Glomerular endothelial cell (primary cell): ENCODE measurements around the gene KCNJ18. TPM values are rescaled to one million over a fixed set of nuclear protein-coding genes. Genes with fewer than 3 reads are reported as not detected.
"Not testable (repeated sequence)": the region's sequence is repeated elsewhere in the genome, so short reads cannot be mapped to it uniquely, and the experiment has no call there.

ENCODE experiments used
- DNase-seq: peaks from one replicate; pipeline ENCODE4 v3.0.0-alpha.2; 2011; ENCODE audit warnings: low read depth, low spot score; ENCODE audit errors: extremely low read depth
- total RNA-seq: library from RNA; depleted of rRNA; stranded (reverse); fragments of >200 nt; gene quantifications from 2 replicates; pipeline ENCODE4 v1.2.3, GENCODE V29; 2015

Gene KCNJ18
- total RNA-seq, 1 donor from 2014 or later: not detected

DNA sequence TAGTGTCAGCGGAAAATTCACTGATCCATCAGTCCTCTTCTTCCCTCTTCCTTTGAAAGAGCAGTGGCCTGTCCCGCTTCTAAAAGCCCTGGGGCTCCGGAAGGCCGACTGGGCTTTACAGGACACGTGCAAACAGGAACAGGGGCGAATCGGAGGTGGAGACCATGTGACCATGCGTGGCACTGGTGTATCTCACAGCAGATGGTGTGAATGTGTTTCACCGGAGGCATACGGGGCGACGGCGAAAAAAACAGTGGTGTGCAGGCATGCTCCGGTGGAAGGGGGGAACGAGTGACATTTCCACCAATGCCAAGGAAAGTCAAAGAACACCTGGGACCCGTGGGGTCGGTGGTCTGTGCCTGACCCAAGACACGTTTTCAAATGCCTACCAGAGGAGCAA lies 8.4 kb upstream of the KCNJ18 start:
- not testable (repeated sequence) for DNase-seq

- not testable (repeated sequence) for DNase-seq
Measured at GRCh38 chr17:21684384-21684783, 7.9 kb upstream of the KCNJ18 start.

DNA sequence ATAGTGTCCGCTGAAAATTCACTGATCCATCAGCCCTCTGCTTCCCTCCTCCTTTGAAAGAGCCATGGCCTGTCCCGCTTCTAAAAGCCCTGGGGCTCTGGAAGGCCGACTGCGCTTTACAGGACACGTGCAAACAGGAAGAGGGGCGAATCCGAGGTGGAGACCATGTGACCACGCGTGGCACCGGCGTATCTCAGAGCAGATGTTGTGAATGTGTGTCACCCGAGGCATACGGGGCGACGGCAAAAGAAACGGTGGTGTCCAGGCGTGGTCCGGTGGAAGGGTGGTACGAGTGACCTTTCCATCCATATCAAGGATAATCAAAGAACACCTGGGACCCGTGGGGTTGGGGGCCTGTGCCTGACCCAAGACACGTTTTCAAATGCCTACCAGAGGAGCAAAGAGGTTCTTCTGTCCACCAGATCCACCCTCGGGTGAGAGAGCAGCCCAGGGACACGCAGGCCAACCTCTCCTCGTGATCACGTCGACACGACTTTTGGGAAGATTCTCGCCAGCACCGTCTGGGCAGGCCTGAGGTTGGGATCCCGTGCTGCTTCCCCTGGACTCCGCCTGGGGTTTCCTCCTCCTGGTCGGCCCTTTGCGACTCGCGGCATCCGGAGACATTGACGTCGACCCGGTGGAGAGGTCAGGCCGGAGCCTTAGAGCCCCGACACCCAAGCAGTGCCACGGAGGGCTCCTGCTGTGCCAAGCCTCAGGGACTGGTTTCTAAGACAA lies 7.1 kb upstream of the KCNJ18 start:
- DNase-seq: not testable (repeated sequence)

DNA sequence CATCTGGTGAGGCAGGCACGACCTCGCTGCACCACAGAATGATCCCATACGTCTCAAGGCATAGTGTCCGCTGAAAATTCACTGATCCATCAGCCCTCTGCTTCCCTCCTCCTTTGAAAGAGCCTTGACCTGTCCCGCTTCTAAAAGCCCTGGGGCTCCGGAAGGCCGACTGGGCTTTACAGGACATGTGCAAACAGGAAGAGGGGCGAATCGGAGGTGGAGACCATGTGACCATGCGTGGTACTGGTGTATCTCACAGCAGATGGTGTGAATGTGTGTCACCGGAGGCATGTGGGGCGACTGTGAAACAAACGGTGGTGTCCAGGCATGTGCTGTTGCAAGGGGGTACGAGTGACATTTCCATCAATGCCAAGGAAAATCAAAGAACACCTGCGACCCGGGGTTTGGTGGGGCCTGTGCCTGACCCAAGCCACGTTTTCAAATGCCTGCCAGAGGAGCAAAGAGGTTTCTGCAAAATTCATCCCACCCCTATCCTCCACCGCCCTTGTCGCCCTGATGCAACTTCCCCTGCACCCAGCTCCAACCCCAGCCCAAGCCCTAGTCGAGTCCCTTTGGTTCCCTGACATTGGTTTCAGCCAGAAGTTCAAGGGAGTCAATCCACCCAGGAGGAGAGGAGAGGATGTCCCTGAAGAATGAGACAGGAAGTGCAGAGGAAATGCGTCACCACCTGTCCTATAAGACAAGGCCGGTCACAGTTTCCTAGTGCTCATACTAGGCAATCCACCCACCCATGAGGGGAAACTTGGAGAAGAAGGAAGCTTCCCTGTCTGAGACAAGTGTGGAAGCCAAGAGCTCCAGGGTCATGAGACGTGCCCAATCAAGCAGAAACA lies 5.9 kb upstream of the KCNJ18 start:
- no peak for DNase-seq

GRCh38 chr17:21687136-21687953 lies 5.0 kb upstream of the KCNJ18 start:
- no peak for DNase-seq

DNA sequence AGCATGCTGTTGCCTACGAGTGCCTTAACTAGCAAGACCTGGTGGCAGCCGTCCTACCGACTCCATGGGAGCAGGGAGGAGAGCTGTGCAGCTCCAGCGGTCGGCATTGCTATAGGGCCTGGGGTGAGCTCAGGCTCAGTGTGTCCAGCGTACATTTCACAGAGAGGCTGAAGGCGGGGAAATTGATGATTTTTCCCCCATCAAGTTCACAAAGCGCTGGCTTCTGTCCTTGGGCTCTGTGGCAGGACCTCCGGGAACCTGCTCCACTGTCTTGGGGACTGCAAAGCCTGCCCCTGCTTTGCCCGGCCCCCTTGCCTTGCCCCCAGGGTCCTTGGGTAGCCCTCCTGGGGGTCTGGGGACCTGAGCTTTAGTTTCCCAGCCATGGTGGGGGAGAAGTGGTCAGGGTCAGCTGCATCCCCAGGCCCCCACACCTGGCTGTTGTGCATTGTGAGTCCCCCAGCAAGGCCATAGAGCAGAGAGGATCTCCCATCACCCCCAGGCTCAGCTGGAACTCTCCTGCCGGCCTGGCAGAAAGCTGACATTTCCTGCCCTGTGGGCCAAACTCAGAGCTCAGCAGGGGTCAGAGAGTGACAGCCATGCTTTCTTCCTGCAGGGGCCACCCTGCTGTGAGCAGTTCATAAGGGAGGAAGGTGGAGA lies 3.9 kb upstream of the KCNJ18 start:
- DNase-seq: no peak

DNA sequence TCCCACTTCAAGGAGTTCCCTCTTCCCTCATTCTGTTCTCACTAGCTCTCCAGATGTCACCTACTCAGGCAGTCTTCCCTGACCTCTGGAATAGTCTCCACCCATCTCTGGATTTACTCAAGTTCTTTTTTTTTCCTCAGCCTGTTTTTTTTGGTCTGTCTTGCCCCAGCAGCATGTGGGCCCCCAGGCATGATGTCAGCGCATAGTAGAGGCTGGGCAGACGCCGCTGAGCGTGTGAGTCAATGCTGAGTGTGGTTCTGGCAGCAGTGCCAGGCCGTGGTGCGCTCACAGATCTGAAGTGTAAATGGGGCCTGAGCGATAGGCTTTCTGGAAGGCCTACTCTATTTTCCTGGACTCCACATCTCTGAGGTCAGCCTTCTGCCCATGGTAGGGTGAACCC lies 2.7 kb upstream of the KCNJ18 start:
- DNase-seq: no peak

- DNase-seq: not testable (repeated sequence)
Measured at GRCh38 chr17:21690811-21691210, 1.5 kb upstream of the KCNJ18 start.

- not testable (repeated sequence) for DNase-seq
Measured at GRCh38 chr17:21691481-21691880, 842 bp upstream of the KCNJ18 start.

- DNase-seq: not testable (repeated sequence)
Measured at GRCh38 chr17:21692704-21693065, 362 bp downstream of the KCNJ18 start.

GRCh38 chr17:21693391-21693796 lies 1.1 kb downstream of the KCNJ18 start:
- DNase-seq: not testable (repeated sequence)

GRCh38 chr17:21693937-21694336 lies 1.6 kb downstream of the KCNJ18 start:
- not testable (repeated sequence) for DNase-seq

DNA sequence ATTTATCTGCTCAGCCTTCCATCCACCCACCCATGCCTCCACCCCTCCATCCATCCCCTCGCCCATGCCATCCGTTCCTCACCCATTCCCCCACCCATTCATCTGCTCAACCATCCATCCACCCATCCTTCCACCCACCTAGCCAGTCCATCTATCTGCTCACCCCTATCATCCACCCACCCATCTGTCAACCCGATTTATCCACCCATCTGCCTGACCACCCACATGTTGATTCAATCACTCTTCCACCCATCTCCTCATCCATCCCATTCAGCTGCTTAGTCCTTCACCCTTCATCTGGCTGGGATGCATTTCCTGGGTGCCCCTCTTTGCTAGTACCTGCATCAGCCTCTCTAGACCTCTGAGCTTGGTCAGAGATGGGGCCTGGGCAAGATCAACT lies 3.9 kb downstream of the KCNJ18 start:
- DNase-seq: not testable (repeated sequence)

DNA sequence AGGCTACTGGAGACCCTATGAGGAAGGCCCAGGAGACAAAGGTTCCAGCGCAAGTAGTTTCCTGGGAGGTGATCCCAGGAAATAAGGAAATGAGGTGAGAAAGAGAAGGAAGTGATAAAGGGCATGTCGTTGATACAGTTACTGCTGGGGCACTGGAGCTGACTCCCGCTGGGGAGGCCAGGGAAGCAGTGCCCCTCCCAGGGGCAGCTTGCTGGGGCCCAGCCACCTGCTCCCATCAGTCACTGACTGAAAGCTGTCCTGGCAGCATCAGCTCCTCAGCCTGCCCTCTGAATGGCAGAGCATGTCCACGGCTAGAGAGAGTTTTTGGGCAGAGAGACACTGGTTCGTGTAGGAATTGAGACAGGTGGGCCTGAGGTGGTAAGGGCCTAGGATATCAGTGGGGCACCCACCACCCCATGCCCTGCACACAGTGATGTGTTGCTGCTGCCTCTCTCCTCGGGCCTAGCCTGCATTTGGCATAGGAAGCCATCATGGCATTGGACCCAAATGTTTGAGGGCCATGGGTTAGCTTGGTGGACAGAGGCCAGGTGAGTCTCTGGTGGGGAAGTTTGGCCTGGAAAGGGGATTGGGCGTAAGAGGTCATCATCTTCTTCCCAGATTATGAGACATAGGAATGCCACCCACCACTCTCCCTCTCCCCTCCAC lies 4.7 kb downstream of the KCNJ18 start:
- not testable (repeated sequence) for DNase-seq

GRCh38 chr17:21697508-21697860 lies 5.2 kb downstream of the KCNJ18 start:
- not testable (repeated sequence) for DNase-seq

DNA sequence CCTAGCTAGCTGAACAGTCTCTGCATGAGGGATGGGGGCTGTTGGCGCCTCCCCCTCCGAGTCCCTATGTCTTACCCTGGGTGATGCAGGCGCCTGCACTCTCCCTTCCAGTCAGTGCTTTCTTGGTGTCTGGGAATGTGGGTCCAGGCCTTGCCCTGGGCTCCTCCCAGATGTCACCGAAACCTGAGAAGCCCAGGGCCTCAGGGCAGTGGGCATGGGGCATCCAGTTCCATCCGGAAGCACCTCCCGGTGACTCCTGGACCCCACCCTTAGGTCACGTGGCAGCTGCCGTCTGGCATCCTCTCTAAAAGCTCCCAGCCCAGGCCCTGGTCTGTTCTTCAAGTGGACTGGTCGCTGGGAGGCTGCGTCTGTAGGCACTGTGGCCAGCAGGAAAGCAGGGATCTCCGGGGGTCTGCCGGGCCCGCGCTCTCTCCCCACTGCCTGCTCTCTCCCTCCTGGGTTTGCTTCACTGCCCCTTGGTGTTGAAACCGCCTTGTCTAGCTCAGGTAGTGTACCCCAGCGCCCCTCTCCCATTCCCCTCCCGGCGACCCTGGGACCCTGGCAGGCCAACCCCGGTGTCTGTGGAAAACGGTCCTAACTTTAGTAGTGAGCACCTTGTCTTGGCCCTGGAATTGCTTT lies 6.2 kb downstream of the KCNJ18 start:
- DNase-seq: not testable (repeated sequence)

DNA sequence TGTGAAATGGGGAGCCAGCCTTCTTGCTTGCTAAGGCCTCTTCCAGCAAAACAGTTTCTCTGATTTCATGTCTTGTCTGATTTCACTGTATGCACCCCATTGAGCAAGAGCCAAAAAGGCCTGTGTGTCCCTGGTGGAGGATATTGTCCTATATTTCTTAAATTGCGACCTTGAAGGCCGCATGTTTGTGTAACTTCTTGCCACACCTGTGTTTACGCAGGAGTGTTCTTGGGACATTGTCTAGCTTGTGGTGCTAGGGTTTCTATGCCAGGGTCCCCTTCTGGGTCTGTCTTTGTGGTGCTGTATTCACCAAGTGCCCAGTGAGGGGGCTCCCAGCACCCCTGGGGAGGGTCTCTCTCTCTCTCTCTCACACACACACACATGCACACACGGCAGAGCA lies 6.8 kb downstream of the KCNJ18 start:
- not testable (repeated sequence) for DNase-seq

GRCh38 chr17:21699573-21700236 lies 7.4 kb downstream of the KCNJ18 start:
- not testable (repeated sequence) for DNase-seq

GRCh38 chr17:21701090-21701489 lies 8.8 kb downstream of the KCNJ18 start:
- not testable (repeated sequence) for DNase-seq
